Subcutaneous adipose tissue (tissue), 4 donors: ENCODE measurements around the gene FTCD. TPM values are rescaled to one million over a fixed set of nuclear protein-coding genes. Genes with fewer than 3 reads are reported as not detected.

Experiments
- total RNA-seq, 4 donors: library from RNA; depleted of rRNA; stranded (reverse); fragments of >200 nt; gene quantifications; one replicate each; pipeline ENCODE4 v1.1.0, GENCODE V29; 2016
- TF ChIP-seq, protein P1 (sequence below): fragments of 450-650 bp; IDR thresholded peaks from one replicate; pipeline ENCODE4 v1.5.1; 2016; ENCODE audit warnings: low read depth, mild to moderate bottlenecking, control low read depth, antibody characterized with exemption, moderate library complexity

FTCD gene
- total RNA-seq, 4 donors from 2014 or later, result not detected

DNA sequence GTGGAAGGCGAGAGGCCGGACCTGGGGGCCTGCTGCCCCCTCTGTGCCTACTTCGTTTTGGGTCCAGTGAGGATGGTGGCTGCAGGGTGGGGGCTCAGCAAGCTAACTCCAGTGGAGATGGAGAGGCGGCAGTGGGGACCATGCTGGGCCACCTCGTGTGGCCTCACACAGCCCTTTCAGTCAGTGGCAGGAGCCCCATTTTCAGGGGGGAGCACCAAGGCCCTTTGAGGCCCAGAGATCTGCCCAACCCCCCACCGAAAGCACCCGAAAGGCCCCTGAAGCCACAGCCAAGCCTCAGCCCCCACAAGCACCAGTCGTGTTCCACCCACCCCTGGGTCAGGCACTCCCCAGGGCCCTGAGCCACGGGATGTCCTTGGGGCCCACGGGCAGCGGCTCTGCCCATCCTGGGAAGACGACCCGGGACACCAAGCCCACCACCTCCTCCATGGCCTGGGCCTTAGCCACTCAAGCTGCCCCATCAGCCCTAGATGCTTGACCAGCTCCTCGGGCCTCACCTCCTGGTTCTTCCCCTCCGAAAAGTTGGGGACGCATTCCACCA, 345 bp downstream of the FTCD start:
- TF ChIP-seq, protein P1, sequence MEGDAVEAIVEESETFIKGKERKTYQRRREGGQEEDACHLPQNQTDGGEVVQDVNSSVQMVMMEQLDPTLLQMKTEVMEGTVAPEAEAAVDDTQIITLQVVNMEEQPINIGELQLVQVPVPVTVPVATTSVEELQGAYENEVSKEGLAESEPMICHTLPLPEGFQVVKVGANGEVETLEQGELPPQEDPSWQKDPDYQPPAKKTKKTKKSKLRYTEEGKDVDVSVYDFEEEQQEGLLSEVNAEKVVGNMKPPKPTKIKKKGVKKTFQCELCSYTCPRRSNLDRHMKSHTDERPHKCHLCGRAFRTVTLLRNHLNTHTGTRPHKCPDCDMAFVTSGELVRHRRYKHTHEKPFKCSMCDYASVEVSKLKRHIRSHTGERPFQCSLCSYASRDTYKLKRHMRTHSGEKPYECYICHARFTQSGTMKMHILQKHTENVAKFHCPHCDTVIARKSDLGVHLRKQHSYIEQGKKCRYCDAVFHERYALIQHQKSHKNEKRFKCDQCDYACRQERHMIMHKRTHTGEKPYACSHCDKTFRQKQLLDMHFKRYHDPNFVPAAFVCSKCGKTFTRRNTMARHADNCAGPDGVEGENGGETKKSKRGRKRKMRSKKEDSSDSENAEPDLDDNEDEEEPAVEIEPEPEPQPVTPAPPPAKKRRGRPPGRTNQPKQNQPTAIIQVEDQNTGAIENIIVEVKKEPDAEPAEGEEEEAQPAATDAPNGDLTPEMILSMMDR, result no peak

GRCh38 chr21:46154155-46154954, 1.0 kb downstream of the FTCD start:
- TF ChIP-seq, protein P1, result no peak

DNA sequence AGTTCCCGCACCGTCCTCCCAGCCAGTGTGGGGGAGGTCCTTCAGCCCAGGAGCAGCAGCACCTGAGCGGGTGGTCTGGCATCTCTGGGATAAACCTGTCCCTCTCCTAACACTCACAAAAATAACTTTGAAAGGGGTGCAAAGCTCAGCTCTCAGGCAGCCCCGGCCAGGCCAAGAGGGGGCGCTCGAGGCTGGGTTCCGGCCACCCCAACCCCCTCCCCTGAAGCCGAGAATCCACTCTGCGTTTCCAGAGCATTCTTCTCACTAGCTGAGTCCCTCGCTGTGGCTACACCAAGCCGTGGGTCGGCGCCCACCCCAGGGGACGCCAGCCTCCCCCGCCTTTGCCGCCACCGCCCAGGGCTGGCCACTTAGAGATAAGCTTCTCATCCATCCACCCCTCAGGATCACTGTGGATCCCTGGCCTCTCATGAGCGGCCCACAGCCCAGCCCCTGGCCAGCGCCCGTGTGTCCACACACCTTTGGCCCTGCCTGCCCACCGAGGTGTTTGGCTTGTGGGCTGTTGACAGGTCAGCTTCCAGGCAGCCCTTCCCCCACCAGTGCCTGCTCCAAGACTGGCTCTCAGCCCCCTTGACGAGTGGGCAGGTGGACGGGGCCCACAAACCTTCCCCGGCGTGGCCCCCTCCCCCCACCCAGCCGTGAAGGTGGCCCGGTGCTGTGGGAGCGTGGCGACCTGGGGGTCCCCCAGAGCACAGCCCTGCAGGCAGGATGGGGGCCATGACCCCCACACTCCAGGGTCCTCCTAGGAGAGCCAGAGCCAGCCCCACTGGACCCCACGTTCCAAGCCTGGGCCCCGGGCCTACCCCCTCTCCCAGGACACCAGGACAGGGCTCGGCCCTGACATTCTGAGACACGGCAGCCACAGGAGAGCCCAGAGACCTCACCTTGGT, 1.9 kb downstream of the FTCD start:
- TF ChIP-seq, protein P1, result no peak

DNA sequence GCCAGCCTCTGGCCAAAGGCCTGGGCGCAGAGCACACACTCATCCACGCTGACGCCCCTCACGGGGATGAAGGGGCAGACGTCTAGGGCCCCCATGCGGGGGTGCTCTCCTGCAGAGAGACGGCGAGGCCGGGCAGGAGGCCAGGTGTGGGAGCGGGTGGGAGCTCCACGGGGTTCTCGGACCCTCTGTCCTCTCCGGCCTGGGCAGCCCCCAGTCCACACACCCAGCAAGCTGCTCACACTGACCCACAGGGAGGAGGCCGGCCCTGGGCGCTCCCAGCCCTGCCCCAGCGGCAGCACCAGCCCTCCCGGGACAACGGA, 2.5 kb downstream of the FTCD start:
- TF ChIP-seq, protein P1, result no peak

- TF ChIP-seq, protein P1, result no peak
These were observed 3.1 kb downstream of the FTCD start for GRCh38 chr21:46151989-46152926.

DNA sequence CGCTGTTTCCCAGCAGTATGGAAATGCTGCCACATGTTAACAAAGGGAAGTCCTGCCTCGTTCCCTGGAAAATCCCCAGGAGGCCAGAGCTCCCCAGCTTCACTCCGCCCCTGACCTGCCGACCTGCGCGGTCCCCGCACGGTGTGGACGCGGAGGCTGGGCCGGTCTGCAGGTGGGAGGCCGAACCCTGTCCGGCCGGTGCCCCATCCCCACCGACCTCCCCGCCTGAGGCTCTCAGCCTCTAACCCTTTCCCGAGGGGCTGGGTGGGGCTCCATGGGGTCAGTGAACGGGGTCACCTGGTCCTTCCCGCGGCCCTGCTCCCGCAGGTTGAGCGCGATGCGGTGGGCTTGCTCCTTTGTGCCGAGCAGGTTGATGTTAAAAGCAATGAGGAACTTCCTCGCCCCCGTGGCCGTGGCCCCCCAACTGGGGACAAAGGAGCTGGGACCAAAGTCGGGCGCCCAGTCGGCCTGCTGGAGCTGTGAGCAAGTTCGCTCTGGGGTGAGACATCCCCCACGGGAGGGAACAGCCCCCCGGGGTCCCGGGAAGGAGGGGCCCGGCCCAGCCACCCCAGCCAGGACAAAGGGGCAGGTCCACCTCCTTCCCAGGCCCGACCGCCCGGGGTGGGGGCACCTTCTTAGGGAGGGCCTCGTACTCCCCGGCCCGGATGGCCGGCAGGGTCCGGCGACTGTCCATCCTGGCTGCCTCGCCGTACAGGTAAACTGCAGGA, 4.0 kb downstream of the FTCD start:
- TF ChIP-seq, protein P1, result no peak
